GM21526 (cell line): ENCODE results near the gene CHST13.

Source experiments
- ATAC-seq: cut with Tn5 transposase; IDR thresholded peaks from one replicate; pipeline ENCODE4 v1.9.1; 2021; ENCODE audit warnings: moderate library complexity; ENCODE audit not compliant: unreplicated experiment, low FRiP score

Gene CHST13

GRCh38 chr3:126538966-126539365 lies 15.0 kb downstream of the CHST13 start:
- no peak for ATAC-seq

- ATAC-seq: no peak
These were observed 15.7 kb downstream of the CHST13 start for GRCh38 chr3:126539558-126540250.

- no peak for ATAC-seq
These were observed 16.4 kb downstream of the CHST13 start for GRCh38 chr3:126540342-126540849.

GRCh38 chr3:126540951-126541627 lies 17.1 kb downstream of the CHST13 start:
- no peak for ATAC-seq

GRCh38 chr3:126541628-126542339 lies 17.8 kb downstream of the CHST13 start:
- ATAC-seq: no peak

GRCh38 chr3:126542340-126543241 lies 18.6 kb downstream of the CHST13 start:
- no peak for ATAC-seq

GRCh38 chr3:126543457-126544061 lies 19.6 kb downstream of the CHST13 start:
- no peak for ATAC-seq

GRCh38 chr3:126544596-126545281 lies 20.8 kb downstream of the CHST13 start:
- ATAC-seq: no peak

- no peak for ATAC-seq
These were observed 21.6 kb downstream of the CHST13 start for GRCh38 chr3:126545544-126545943.

- no peak for ATAC-seq
These were observed 22.1 kb downstream of the CHST13 start for GRCh38 chr3:126546013-126546412.

GRCh38 chr3:126546549-126547239 lies 22.7 kb downstream of the CHST13 start:
- ATAC-seq: no peak

GRCh38 chr3:126547721-126548120 lies 23.8 kb downstream of the CHST13 start:
- no peak for ATAC-seq

GRCh38 chr3:126548556-126549466 lies 24.9 kb downstream of the CHST13 start:
- no peak for ATAC-seq

GRCh38 chr3:126549861-126550487 lies 26.0 kb downstream of the CHST13 start:
- no peak for ATAC-seq

- ATAC-seq: no peak
These were observed 26.6 kb downstream of the CHST13 start for GRCh38 chr3:126550488-126551051.

GRCh38 chr3:126551121-126551838 lies 27.3 kb downstream of the CHST13 start:
- ATAC-seq: no peak
